ENCODE data around the gene TWIST1. TPM values are rescaled to one million over a fixed set of nuclear protein-coding genes. Genes with fewer than 3 reads are reported as not detected.

TWIST1 gene
- total RNA-seq, 1 donor: 16.4 TPM

GRCh38 chr7:19119372-19119771 lies 1.9 kb upstream of the TWIST1 start:
- DNase-seq (ENCODE audit: low read depth): no peak
- TF ChIP-seq CTCF (IDR thresholded peaks at IDR 0.05; ENCODE audit: insufficient read depth, low read depth, low read length): no peak
- H3K4me3 ChIP-seq (ENCODE audit: low read depth, low read length): no peak overlapping the region

GRCh38 chr7:19118636-19119371 lies 1.4 kb upstream of the TWIST1 start:
- peak overlapping the region; percentile 99 for H3K4me3 ChIP-seq (ENCODE audit: low read depth, low read length)
- DNase-seq (ENCODE audit: low read depth): no peak
- no peak for TF ChIP-seq CTCF (IDR thresholded peaks at IDR 0.05; ENCODE audit: insufficient read depth, low read depth, low read length)

GRCh38 chr7:19117870-19118608 lies 603 bp upstream of the TWIST1 start:
- DNase-seq (ENCODE audit: low read depth): peak; percentile 11
- peak overlapping the region; percentile 99 for H3K4me3 ChIP-seq (ENCODE audit: low read depth, low read length)
- peak; percentile 23 for TF ChIP-seq CTCF (IDR thresholded peaks at IDR 0.05; ENCODE audit: insufficient read depth, low read depth, low read length)

- TF ChIP-seq CTCF (IDR thresholded peaks at IDR 0.05; ENCODE audit: insufficient read depth, low read depth, low read length): no peak
- H3K4me3 ChIP-seq (ENCODE audit: low read depth, low read length): peak overlapping the region; percentile 99
- peak; percentile 48 for DNase-seq (ENCODE audit: low read depth)
Measured at GRCh38 chr7:19116121-19117090, 1.0 kb downstream of the TWIST1 start.

GRCh38 chr7:19114551-19114855 lies 2.9 kb downstream of the TWIST1 start:
- DNase-seq (ENCODE audit: low read depth): peak; percentile 37
- H3K4me3 ChIP-seq (ENCODE audit: low read depth, low read length): peak overlapping the region; percentile 99
- TF ChIP-seq CTCF (IDR thresholded peaks at IDR 0.05; ENCODE audit: insufficient read depth, low read depth, low read length): no peak

- peak overlapping the region; percentile 99 for H3K4me3 ChIP-seq (ENCODE audit: low read depth, low read length)
- DNase-seq (ENCODE audit: low read depth): peak; percentile 32
- TF ChIP-seq CTCF (IDR thresholded peaks at IDR 0.05; ENCODE audit: insufficient read depth, low read depth, low read length): no peak
Measured at GRCh38 chr7:19113855-19114550, 3.4 kb downstream of the TWIST1 start.

Data from fibroblast of villous mesenchyme (primary cell).